ENCODE data around the gene HSPBAP1.
"Not testable (repeated sequence)": the region's sequence is repeated elsewhere in the genome, so short reads cannot be mapped to it uniquely, and the experiment has no call there.

The HSPBAP1 gene

GRCh38 chr3:122732682-122733525 is 60.7 kb downstream of the HSPBAP1 start:
- not testable (repeated sequence) for H3K9me3 Mint-ChIP-seq, DNase-seq, H3K4me1 Mint-ChIP-seq, H3K27me3 Mint-ChIP-seq, H3K4me3 Mint-ChIP-seq, H3K27ac Mint-ChIP-seq, ATAC-seq
- peaks cover 25% of the 10 kb centered on the region for H3K36me3 Mint-ChIP-seq (ENCODE audit: low read depth)

GRCh38 chr3:122730240-122730639 is 63.4 kb downstream of the HSPBAP1 start:
- ATAC-seq (no peak), DNase-seq (no peak)
- Mint-ChIP-seq H3K27ac (no peak overlapping the region), H3K36me3 (ENCODE audit: low read depth) (peaks cover 37% of the 10 kb centered on the region), H3K27me3 (no peaks in the 10 kb centered on the region), H3K4me3 (no peak overlapping the region), H3K9me3 (no peaks in the 10 kb centered on the region), H3K4me1 (no peaks in the 10 kb centered on the region)

GRCh38 chr3:122728756-122729514 is 64.7 kb downstream of the HSPBAP1 start:
- H3K27me3 Mint-ChIP-seq, result no peaks in the 10 kb centered on the region
- H3K27ac Mint-ChIP-seq, result no peak overlapping the region
- H3K9me3 Mint-ChIP-seq, result no peaks in the 10 kb centered on the region
- DNase-seq, result no peak
- no peak overlapping the region for H3K4me3 Mint-ChIP-seq
- peaks cover 40% of the 10 kb centered on the region for H3K36me3 Mint-ChIP-seq (ENCODE audit: low read depth)
- H3K4me1 Mint-ChIP-seq, result no peaks in the 10 kb centered on the region
- no peak for ATAC-seq

- H3K36me3 Mint-ChIP-seq (ENCODE audit: low read depth), result peaks cover 43% of the 10 kb centered on the region
- no peak overlapping the region for H3K27ac Mint-ChIP-seq
- ATAC-seq (no peak), DNase-seq (no peak)
- H3K9me3 Mint-ChIP-seq, result no peaks in the 10 kb centered on the region
- no peaks in the 10 kb centered on the region for H3K27me3 Mint-ChIP-seq
- no peak overlapping the region for H3K4me3 Mint-ChIP-seq
- no peaks in the 10 kb centered on the region for H3K4me1 Mint-ChIP-seq
Measured at GRCh38 chr3:122728186-122728585, 65.4 kb downstream of the HSPBAP1 start.

GRCh38 chr3:122727766-122728165 is 65.9 kb downstream of the HSPBAP1 start:
- no peak for DNase-seq
- no peak overlapping the region for H3K4me3 Mint-ChIP-seq
- H3K36me3 Mint-ChIP-seq (ENCODE audit: low read depth), result peaks cover 46% of the 10 kb centered on the region
- ATAC-seq, result no peak
- no peak overlapping the region for H3K27ac Mint-ChIP-seq
- H3K9me3 Mint-ChIP-seq, result no peaks in the 10 kb centered on the region
- H3K27me3 Mint-ChIP-seq, result no peaks in the 10 kb centered on the region
- H3K4me1 Mint-ChIP-seq, result no peaks in the 10 kb centered on the region

- Mint-ChIP-seq H3K4me3 (no peak overlapping the region), H3K9me3 (no peaks in the 10 kb centered on the region), H3K27ac (no peak overlapping the region), H3K4me1 (no peaks in the 10 kb centered on the region), H3K27me3 (no peaks in the 10 kb centered on the region), H3K36me3 (ENCODE audit: low read depth) (peaks cover 50% of the 10 kb centered on the region)
- no peak for DNase-seq
- ATAC-seq, result no peak
Measured at GRCh38 chr3:122727294-122727693, 66.3 kb downstream of the HSPBAP1 start.

GRCh38 chr3:122725106-122725505 is 68.5 kb downstream of the HSPBAP1 start:
- DNase-seq (no peak), ATAC-seq (no peak)
- no peaks in the 10 kb centered on the region for H3K27me3 Mint-ChIP-seq
- no peak overlapping the region for H3K27ac Mint-ChIP-seq
- H3K36me3 Mint-ChIP-seq (ENCODE audit: low read depth), result peaks cover 62% of the 10 kb centered on the region
- no peak overlapping the region for H3K4me3 Mint-ChIP-seq
- peaks cover 2% of the 10 kb centered on the region for H3K4me1 Mint-ChIP-seq
- no peaks in the 10 kb centered on the region for H3K9me3 Mint-ChIP-seq

GRCh38 chr3:122719273-122719921 is 74.2 kb downstream of the HSPBAP1 start:
- Mint-ChIP-seq H3K4me1 (peaks cover 2% of the 10 kb centered on the region), H3K27ac (no peak overlapping the region), H3K9me3 (no peaks in the 10 kb centered on the region), H3K4me3 (no peak overlapping the region), H3K27me3 (no peaks in the 10 kb centered on the region), H3K36me3 (ENCODE audit: low read depth) (peaks cover 64% of the 10 kb centered on the region)
- DNase-seq (no peak), ATAC-seq (no peak)

- no peaks in the 10 kb centered on the region for H3K27me3 Mint-ChIP-seq
- peaks cover 5% of the 10 kb centered on the region for H3K4me1 Mint-ChIP-seq
- ATAC-seq (no peak), DNase-seq (no peak)
- no peak overlapping the region for H3K27ac Mint-ChIP-seq
- H3K36me3 Mint-ChIP-seq (ENCODE audit: low read depth), result peaks cover 61% of the 10 kb centered on the region
- no peak overlapping the region for H3K4me3 Mint-ChIP-seq
- H3K9me3 Mint-ChIP-seq, result no peaks in the 10 kb centered on the region
Measured at GRCh38 chr3:122716667-122717066, 77.0 kb downstream of the HSPBAP1 start.

GRCh38 chr3:122714273-122714672 is 79.4 kb downstream of the HSPBAP1 start:
- H3K4me1 Mint-ChIP-seq, result peaks cover 22% of the 10 kb centered on the region
- H3K4me3 Mint-ChIP-seq, result no peak overlapping the region
- H3K27ac Mint-ChIP-seq, result no peak overlapping the region
- no peaks in the 10 kb centered on the region for H3K27me3 Mint-ChIP-seq
- H3K36me3 Mint-ChIP-seq (ENCODE audit: low read depth), result peaks cover 67% of the 10 kb centered on the region
- no peak for DNase-seq
- no peak for ATAC-seq
- H3K9me3 Mint-ChIP-seq, result no peaks in the 10 kb centered on the region

GRCh38 chr3:122710616-122711251 is 82.9 kb downstream of the HSPBAP1 start:
- Mint-ChIP-seq H3K36me3 (ENCODE audit: low read depth) (peaks cover 80% of the 10 kb centered on the region), H3K4me1 (peaks cover 24% of the 10 kb centered on the region)
- not testable (repeated sequence) for H3K27me3 Mint-ChIP-seq, H3K4me3 Mint-ChIP-seq, H3K9me3 Mint-ChIP-seq, ATAC-seq, H3K27ac Mint-ChIP-seq, DNase-seq

GRCh38 chr3:122705379-122705778 is 88.3 kb downstream of the HSPBAP1 start:
- peaks cover 12% of the 10 kb centered on the region for H3K4me1 Mint-ChIP-seq

GRCh38 chr3:122700193-122700592 is 93.4 kb downstream of the HSPBAP1 start:
- H3K4me1 Mint-ChIP-seq, result peaks cover 10% of the 10 kb centered on the region
- ATAC-seq (no peak), DNase-seq (no peak)
- peaks cover 73% of the 10 kb centered on the region for H3K36me3 Mint-ChIP-seq (ENCODE audit: low read depth)
- H3K27ac Mint-ChIP-seq, result no peak overlapping the region
- no peak overlapping the region for H3K4me3 Mint-ChIP-seq
- no peaks in the 10 kb centered on the region for H3K27me3 Mint-ChIP-seq
- no peaks in the 10 kb centered on the region for H3K9me3 Mint-ChIP-seq

More at GRCh38 chr3:122705379-122705778, 88.3 kb downstream of the HSPBAP1 start:
- no peak for DNase-seq
- Mint-ChIP-seq H3K27me3 (no peaks in the 10 kb centered on the region), H3K27ac (no peak overlapping the region), H3K4me3 (no peak overlapping the region), H3K9me3 (no peaks in the 10 kb centered on the region), H3K36me3 (ENCODE audit: low read depth) (peaks cover 78% of the 10 kb centered on the region)
- ATAC-seq, result no peak

GRCh38 chr3:122697952-122698620 is 95.5 kb downstream of the HSPBAP1 start:
- Mint-ChIP-seq H3K4me1 (peaks cover 18% of the 10 kb centered on the region), H3K27ac (no peak overlapping the region), H3K36me3 (ENCODE audit: low read depth) (peaks cover 74% of the 10 kb centered on the region), H3K4me3 (no peak overlapping the region), H3K27me3 (no peaks in the 10 kb centered on the region), H3K9me3 (no peaks in the 10 kb centered on the region)
- DNase-seq (no peak), ATAC-seq (peak; percentile 83)
